Measurements from ENCODE around the gene EHMT1. TPM values are rescaled to one million over a fixed set of nuclear protein-coding genes. Genes with fewer than 3 reads are reported as not detected.

EHMT1 gene
- total and polyA plus RNA-seq, 2 of the 13 experiments (the other 11 are each of a cell fraction or from before 2014, with no cell fraction given), result 23.0 to 27.1 TPM

GRCh38 chr9:137760426-137760825, 141.6 kb downstream of the EHMT1 start (continued):
- no peak for TF ChIP-seq ARID2 (CRISPR knock-in tag; IDR thresholded peaks at IDR 0.05; ENCODE audit: borderline replicate concordance)

GRCh38 chr9:137761032-137761431, 142.2 kb downstream of the EHMT1 start:
- Histone ChIP-seq H2AFZ (ENCODE audit: low read length) (no peak overlapping the region), H3K9ac (ENCODE audit: insufficient read depth, low read depth, low read length) (no peak overlapping the region), H3K4me2 (ENCODE audit: low read depth, low read length) (no peak overlapping the region), H3K9me3 (ENCODE audit: low read length) (no peaks in the 10 kb centered on the region), H4K20me1 (ENCODE audit: insufficient read depth, low read length) (no peaks in the 10 kb centered on the region), H3K27ac (ENCODE audit: extremely low read length, insufficient read depth, low read length) (no peak overlapping the region), H3K4me3 (replicated peaks in 1 of 3; ENCODE audit: insufficient read depth in 1 of 3, low read depth in 2 of 3, low read length in 3 of 3) (no peak overlapping the region), H3K79me2 (ENCODE audit: insufficient read depth, low read length) (no peaks in the 10 kb centered on the region), H3K36me3 (replicated peaks in 1 of 2; ENCODE audit: control insufficient read depth in 1 of 2, insufficient read depth in 2 of 2, low read length in 2 of 2) (peaks cover 24 to 60% of the 10 kb centered on the region in 2 experiments), H3K27me3 (ENCODE audit: control insufficient read depth in 1 of 2, insufficient read depth in 2 of 2, low read length in 2 of 2) (no peaks in the 10 kb centered on the region), H3K4me1 (ENCODE audit: insufficient read depth, low read length) (no peaks in the 10 kb centered on the region)
- POLR2A ChIA-PET, result no interaction called here
- CTCF ChIA-PET (ENCODE audit: low intra/inter-chr PET ratio, low total read pairs), result no interaction called here
- TF ChIP-seq SAP130 (CRISPR knock-in tag; IDR thresholded peaks at IDR 0.05; ENCODE audit: low read depth) (no peak), GFI1 (CRISPR knock-in tag; IDR thresholded peaks at IDR 0.05; ENCODE audit: borderline replicate concordance) (no peak), YY1 (IDR thresholded peaks at IDR 0.05; ENCODE audit: insufficient read depth, insufficient replicate concordance, low read depth, low read length) (no peak), NR2C2 (CRISPR knock-in tag; IDR thresholded peaks at IDR 0.05; ENCODE audit: borderline replicate concordance) (no peak), SIX1 (CRISPR knock-in tag; IDR thresholded peaks at IDR 0.05; ENCODE audit: borderline replicate concordance) (no peak), ZNF24 (IDR thresholded peaks at IDR 0.05) (no peak)
- TF ChIP-seq, protein P1, sequence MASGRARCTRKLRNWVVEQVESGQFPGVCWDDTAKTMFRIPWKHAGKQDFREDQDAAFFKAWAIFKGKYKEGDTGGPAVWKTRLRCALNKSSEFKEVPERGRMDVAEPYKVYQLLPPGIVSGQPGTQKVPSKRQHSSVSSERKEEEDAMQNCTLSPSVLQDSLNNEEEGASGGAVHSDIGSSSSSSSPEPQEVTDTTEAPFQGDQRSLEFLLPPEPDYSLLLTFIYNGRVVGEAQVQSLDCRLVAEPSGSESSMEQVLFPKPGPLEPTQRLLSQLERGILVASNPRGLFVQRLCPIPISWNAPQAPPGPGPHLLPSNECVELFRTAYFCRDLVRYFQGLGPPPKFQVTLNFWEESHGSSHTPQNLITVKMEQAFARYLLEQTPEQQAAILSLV (CRISPR knock-in tag; IDR thresholded peaks at IDR 0.05; ENCODE audit: borderline replicate concordance), result no peak
- no peak for DNase-seq (ENCODE audit: low spot score)
- no TSS peak for BruUV-seq (replicated peaks)
- FAIRE-seq, result no peak
- intact Hi-C loops (cut with micrococcal nuclease; ENCODE audit: unreplicated experiment), result no loop called here
- in situ Hi-C loops (cut with HindIII; ENCODE audit: extremely low pct_ligation_motif_present, low pct_unique_long_range_greater_than_20kb), result no loop called here
- 87% methylated on average over 7 of the region's 7 CpGs for WGBS (ENCODE audit: low lambda C conversion rate)
- ATAC-seq, result no peak

Measured in HepG2 (cell line).